GM19239 (cell line): Measurements from ENCODE around the gene C12orf57.

Source experiments
- DNase-seq: peaks from one replicate; pipeline ENCODE4 v3.0.0; 2011; ENCODE audit warnings: low spot score; ENCODE audit not compliant: insufficient read length
- FAIRE-seq: peaks from 2 replicates; lab custom pipeline; 2011; peaks lifted over from hg19 to GRCh38; lab: Jason Lieb, UNC

C12orf57 gene

DNA sequence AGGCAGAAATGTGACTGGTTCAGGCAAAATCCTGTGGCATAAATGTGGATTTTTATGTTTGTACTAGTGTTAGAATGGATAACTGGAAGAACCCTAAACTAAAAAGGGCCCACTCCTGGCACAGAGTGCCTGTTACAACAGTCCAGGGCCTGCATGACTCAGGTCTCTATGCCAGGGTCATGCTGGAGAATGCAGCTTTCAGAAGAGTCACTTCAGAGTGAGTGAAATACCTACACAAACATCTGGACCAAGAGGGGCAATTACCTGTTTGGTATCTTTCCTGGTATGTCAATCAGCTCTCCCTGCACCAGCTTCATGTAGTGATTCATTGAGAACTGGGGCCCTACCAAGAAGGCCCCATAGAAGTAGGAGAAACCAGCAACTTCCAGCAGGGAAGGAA lies 36.9 kb downstream of the C12orf57 start:
- no peak for DNase-seq
- FAIRE-seq, result no peak

DNA sequence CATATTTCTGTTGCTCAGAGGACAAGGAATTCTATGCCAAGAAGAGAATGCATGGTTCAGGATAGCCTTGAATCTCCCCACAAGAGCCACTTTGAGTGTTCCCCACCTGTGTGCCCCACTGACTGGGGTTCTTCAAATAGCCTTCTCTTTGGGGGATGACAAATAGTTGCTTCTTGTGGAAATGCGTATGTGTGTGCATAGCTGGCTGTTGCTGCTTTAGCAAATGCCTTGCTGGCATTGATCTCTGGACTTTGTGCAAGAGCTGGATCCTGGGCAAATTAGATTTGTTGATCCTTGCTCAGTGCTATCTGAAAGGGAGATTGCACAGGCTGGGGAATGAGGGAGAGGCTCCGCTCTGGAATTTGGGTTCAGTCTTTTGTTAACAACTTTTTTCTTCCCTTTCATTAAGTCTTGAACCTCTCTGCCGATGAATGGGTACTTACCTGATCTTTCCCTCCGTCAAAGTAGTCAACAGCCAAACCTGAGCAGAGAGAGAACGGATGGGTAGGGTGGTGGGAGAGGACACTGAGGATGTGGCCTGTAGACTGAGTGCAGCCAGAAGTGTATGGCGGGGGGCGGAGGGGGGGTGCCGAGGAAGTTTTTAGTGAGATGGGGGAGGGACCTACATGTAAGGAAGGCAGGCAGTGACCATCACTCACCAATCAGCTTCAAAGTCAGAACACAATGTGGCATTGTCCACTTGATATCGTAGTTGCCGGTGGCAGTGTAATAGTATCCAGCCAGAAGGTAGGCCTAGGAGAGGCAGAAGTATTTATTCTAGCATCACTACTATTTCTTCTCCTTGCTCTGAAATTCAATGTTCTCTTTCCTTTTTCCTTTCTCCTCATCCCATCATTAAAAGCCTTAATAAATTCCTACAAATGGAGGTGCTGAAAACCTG lies 37.6 kb downstream of the C12orf57 start:
- no peak for FAIRE-seq
- DNase-seq, result no peak

DNA sequence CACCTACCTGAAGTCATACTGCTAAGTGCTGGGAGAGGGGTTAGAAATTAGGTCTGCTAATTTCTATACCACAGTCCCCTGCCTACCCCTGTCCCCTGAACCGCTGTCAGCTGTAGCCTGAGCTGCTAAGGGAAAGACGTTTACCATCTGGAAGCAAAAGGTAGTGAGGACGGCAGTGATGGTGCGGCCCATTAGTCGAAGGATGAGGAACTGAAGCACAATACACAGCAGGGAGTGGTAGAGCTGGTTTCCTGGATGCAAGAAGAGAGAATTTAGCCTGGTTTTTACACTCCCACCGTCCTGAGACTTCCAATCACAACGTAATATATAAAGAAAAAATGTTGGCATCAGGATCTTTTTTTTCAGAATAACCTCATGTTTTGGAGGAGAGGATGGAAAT lies 38.7 kb downstream of the C12orf57 start:
- DNase-seq (no peak), FAIRE-seq (no peak)

DNA sequence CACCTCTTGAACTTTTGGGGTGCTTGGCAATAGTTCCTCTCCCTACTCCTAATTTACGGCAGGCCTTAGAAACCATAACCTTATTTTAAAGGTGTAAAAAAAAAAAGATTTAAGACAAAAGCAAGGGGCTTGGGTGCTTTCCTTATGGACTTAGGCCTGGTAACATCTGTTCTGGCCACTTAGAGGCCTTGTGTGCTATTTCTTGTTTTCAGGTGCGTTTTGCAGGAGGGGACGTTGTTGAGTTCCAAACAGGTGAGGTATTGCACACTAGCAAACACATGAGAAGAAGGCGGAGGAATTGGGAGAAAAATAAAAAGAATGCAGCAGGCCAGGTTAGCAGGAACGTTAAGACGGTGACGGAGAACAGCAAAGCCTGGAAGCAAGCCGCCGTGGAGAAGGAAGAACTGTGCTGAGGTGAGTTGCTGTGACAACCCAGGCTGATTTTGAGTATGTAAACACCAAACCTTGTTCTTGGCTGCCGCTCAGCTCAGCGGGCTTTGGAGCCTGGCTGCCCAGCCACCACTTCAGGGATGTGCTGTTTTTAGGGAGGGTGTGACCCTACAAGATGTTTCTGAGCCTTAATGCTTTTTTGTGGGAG lies 44.2 kb downstream of the C12orf57 start:
- DNase-seq, result no peak
- no peak for FAIRE-seq
